Vagina (tissue), 2 donors: ENCODE results near the gene BMERB1. TPM values are rescaled to one million over a fixed set of nuclear protein-coding genes. Genes with fewer than 3 reads are reported as not detected.
A peak's percentile ranks its signal among the peaks of the same experiment; 100 is the strongest.
"Not testable (repeated sequence)": the region's sequence is repeated elsewhere in the genome, so short reads cannot be mapped to it uniquely, and the experiment has no call there.

ENCODE experiments used
- DNase-seq, 2 donors: peaks; one replicate each; pipeline ENCODE4 v3.0.0-alpha.2; 2017; ENCODE audit errors: extremely low spot score in 2 of 2
- H3K27ac ChIP-seq: fragments of 200-600 bp; sonication (generic); one replicate; pipeline ENCODE4 v1.5.1; 2019
- H3K27me3 ChIP-seq: fragments of 200-600 bp; sonication (generic); one replicate; pipeline ENCODE4 v1.5.1; 2019
- H3K36me3 ChIP-seq, 2 donors: fragments of 200-600 bp; sonication (generic); one replicate each; pipeline ENCODE4 v1.5.1; 2017 to 2019
- H3K4me1 ChIP-seq: fragments of 200-600 bp; sonication (generic); one replicate; pipeline ENCODE4 v1.5.1; 2019
- H3K4me3 ChIP-seq, 2 donors: fragments of 200-600 bp; sonication (generic); 1 replicate in 1 of 2; 2 replicates in 1 of 2; pipeline ENCODE4 v1.5.1; 2016 to 2019
- H3K9me3 ChIP-seq: fragments of 200-600 bp; sonication (generic); one replicate; pipeline ENCODE4 v1.5.1; 2019
- CTCF ChIP-seq, 3 experiments: fragments of 450-650 bp in 2 of 3; fragments of 200-600 bp in 1 of 3; sonication (generic) in 1 of 3; IDR thresholded peaks; one replicate each; pipeline ENCODE4 v1.5.1; 2017 to 2019; ENCODE audit warnings: antibody characterized with exemption in 3 of 3, mild to moderate bottlenecking in 2 of 3, moderate library complexity in 2 of 3
- POLR2A ChIP-seq, 2 donors: fragments of 450-650 bp; IDR thresholded peaks; one replicate each; pipeline ENCODE4 v1.6.1; 2017; ENCODE audit warnings: antibody characterized with exemption in 2 of 2, mild to moderate bottlenecking in 2 of 2, moderate library complexity in 2 of 2
- POLR2AphosphoS5 ChIP-seq, 2 donors: sonication (generic); formaldehyde crosslinking; IDR thresholded peaks; one replicate each; pipeline ENCODE4 v1.9.0; 2017; ENCODE audit warnings: antibody characterized with exemption in 2 of 2, mild to moderate bottlenecking in 2 of 2, low read depth in 1 of 2; ENCODE audit not compliant: insufficient read depth in 1 of 2
- intact Hi-C: fragments of 100-400 bp; cut with DNase I; formaldehyde crosslinking; loops from one replicate; pipeline ENCODE4 v1.15.1; 2023
- total RNA-seq: library from RNA; depleted of rRNA; stranded (reverse); fragments of >200 nt; gene quantifications from one replicate; pipeline ENCODE4 v1.2.3, GENCODE V29; 2016

BMERB1 gene
- 46.9 TPM for total RNA-seq

- intact Hi-C loops, result loop anchor here (10.0 kb wide), 1 partner anchor 80 kb away; no protein-coding TSS in a partner anchor
- Histone ChIP-seq H3K36me3 (no peaks in the 10 kb centered on the region), H3K27ac (peak within 1 kb of the TSS; percentile 86), H3K9me3 (no peaks in the 10 kb centered on the region), H3K4me1 (peaks cover 21% of the 10 kb centered on the region), H3K27me3 (no peaks in the 10 kb centered on the region), H3K4me3 (peak within 1 kb of the TSS; percentile 60 to 76)
- no peak for DNase-seq
- peak in 1 of 2 donors; percentile 73 for TF ChIP-seq POLR2A (IDR thresholded peaks at IDR 0.05)
- TF ChIP-seq CTCF (IDR thresholded peaks at IDR 0.05), result no peak
- peak; percentile 70 to 92 for TF ChIP-seq POLR2AphosphoS5 (IDR thresholded peaks at IDR 0.05; ENCODE audit: insufficient read depth in 1 of 2, low read depth in 1 of 2)
These were observed at the start of gene BMERB1 for GRCh38 chr16:15434425-15435215. BMERB1 (plus strand) TSS chr16:15434588; CDS start chr16:15434654, 66 bp downstream.

- not testable (repeated sequence) for H3K27ac ChIP-seq, H3K27me3 ChIP-seq
These were observed 46.3 kb upstream of the BMERB1 start for GRCh38 chr16:15388060-15388459.

GRCh38 chr16:15389916-15390315, 44.5 kb upstream of the BMERB1 start:
- H3K27me3 ChIP-seq, H3K36me3 ChIP-seq, intact Hi-C loops, H3K4me3 ChIP-seq, H3K4me1 ChIP-seq, DNase-seq, H3K27ac ChIP-seq, H3K9me3 ChIP-seq: not testable (repeated sequence)

More at GRCh38 chr16:15388060-15388459, 46.3 kb upstream of the BMERB1 start:
- H3K36me3 ChIP-seq, H3K4me1 ChIP-seq, DNase-seq, H3K9me3 ChIP-seq, H3K4me3 ChIP-seq, intact Hi-C loops: not testable (repeated sequence)

- H3K36me3 ChIP-seq, H3K27ac ChIP-seq, H3K27me3 ChIP-seq, H3K4me1 ChIP-seq, intact Hi-C loops, H3K9me3 ChIP-seq, DNase-seq, H3K4me3 ChIP-seq: not testable (repeated sequence)
These were observed 41.4 kb upstream of the BMERB1 start for GRCh38 chr16:15393025-15393424.

- H3K4me1 ChIP-seq, H3K9me3 ChIP-seq, H3K36me3 ChIP-seq, DNase-seq, H3K27me3 ChIP-seq, intact Hi-C loops: not testable (repeated sequence)
- Histone ChIP-seq H3K4me3 (peak within 1 kb of the TSS; percentile 56 to 57), H3K27ac (peak within 1 kb of the TSS; percentile 31)
These were observed 38.5 kb upstream of the BMERB1 start, which contains the start of gene MPV17L for GRCh38 chr16:15395631-15396508. MPV17L (plus strand) TSS chr16:15395754; CDS start chr16:15395898, 144 bp downstream.

GRCh38 chr16:15396509-15396829, 37.9 kb upstream of the BMERB1 start:
- intact Hi-C loops, H3K27ac ChIP-seq, H3K4me1 ChIP-seq, H3K36me3 ChIP-seq, DNase-seq, H3K9me3 ChIP-seq, H3K27me3 ChIP-seq: not testable (repeated sequence)
- peak overlapping the region; percentile 56 to 57 for H3K4me3 ChIP-seq

GRCh38 chr16:15396948-15397594, 37.3 kb upstream of the BMERB1 start:
- intact Hi-C loops, result no loop called here
- no peak overlapping the region for H3K27ac ChIP-seq
- DNase-seq, result no peak

More at GRCh38 chr16:15396948-15397594, 37.3 kb upstream of the BMERB1 start:
- no peaks in the 10 kb centered on the region for H3K9me3 ChIP-seq
- TF ChIP-seq POLR2AphosphoS5 (IDR thresholded peaks at IDR 0.05; ENCODE audit: insufficient read depth in 1 of 2, low read depth in 1 of 2) (no peak), POLR2A (IDR thresholded peaks at IDR 0.05) (no peak), CTCF (IDR thresholded peaks at IDR 0.05) (no peak)
- no peaks in the 10 kb centered on the region for H3K36me3 ChIP-seq
- H3K27me3 ChIP-seq, result no peaks in the 10 kb centered on the region
- no peak overlapping the region for H3K4me3 ChIP-seq
- no peaks in the 10 kb centered on the region for H3K4me1 ChIP-seq
